C4-2B (cell line): Measurements from ENCODE around the gene RFTN1.

ENCODE experiments used
- CTCF ChIP-seq: fragments of 450-650 bp; conservative IDR thresholded peaks from 2 replicates; pipeline ENCODE4 v1.5.1; 2017; ENCODE audit warnings: mild to moderate bottlenecking
- ZFX ChIP-seq: fragments of 450-650 bp; IDR thresholded peaks from 2 replicates; pipeline ENCODE4 v1.6.1; 2017

DNA sequence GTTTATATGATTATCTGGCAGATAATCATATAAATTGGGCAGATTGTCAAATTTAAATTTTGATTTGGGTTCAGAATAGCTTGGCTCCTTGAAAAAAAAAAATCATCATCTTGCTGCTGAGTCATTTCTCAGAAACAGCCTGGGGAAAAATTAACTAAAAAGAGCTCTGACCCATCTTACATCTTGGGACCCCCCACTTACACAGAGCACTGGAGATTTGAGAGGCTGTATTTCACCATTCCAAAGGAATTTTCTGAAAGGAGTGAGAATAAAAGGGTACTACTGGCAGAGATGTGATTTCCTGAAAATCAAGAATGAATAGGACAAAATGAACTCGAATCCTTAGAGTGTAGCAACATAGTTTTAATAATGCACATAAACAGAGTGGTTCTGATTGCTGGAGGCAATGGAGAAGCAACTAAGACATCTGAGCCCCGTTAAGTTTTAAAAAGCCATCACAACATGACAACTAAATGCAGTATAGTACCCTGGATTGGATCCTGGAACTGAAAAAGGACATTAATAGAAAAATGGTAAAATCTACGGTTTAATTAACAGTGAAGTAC, 97.5 kb downstream of the RFTN1 start:
- TF ChIP-seq CTCF, result no peak
- TF ChIP-seq ZFX, result no peak
